Prostate gland (tissue), 2 donors: ENCODE results near the gene DENND1B.

Experiments
- CTCF ChIP-seq, 4 experiments: fragments of 200-600 bp in 2 of 4; fragments of 450-650 bp in 2 of 4; sonication (generic) in 2 of 4; IDR thresholded peaks; 1 replicate in 3 of 4; 2 replicates in 1 of 4; pipeline ENCODE4 v1.5.1; 2016 to 2019; ENCODE audit warnings: antibody characterized with exemption in 4 of 4, mild to moderate bottlenecking in 2 of 4, moderate library complexity in 2 of 4
- POLR2AphosphoS5 ChIP-seq: sonication (generic); formaldehyde crosslinking; IDR thresholded peaks from one replicate; pipeline ENCODE4 v1.6.1; 2017; ENCODE audit warnings: antibody characterized with exemption

- TF ChIP-seq CTCF (IDR thresholded peaks at IDR 0.05) (no peak), POLR2AphosphoS5 (no peak)
These were observed 110.9 kb downstream of the DENND1B start for GRCh38 chr1:197664391-197664790.
